Endothelial cell (in vitro differentiated cells): ENCODE results near the gene ETF1. TPM values are rescaled to one million over a fixed set of nuclear protein-coding genes. Genes with fewer than 3 reads are reported as not detected.

Source experiments
- DNase-seq: peaks from one replicate; pipeline ENCODE4 v3.0.0; 2021; ENCODE audit warnings: low spot score
- H3K27ac Mint-ChIP-seq: one replicate; pipeline ENCODE4 v1.8.0; 2021; ENCODE audit warnings: mixed read lengths, inconsistent platforms; ENCODE audit not compliant: unreplicated experiment
- H3K27me3 Mint-ChIP-seq: one replicate; pipeline ENCODE4 v1.8.0; 2021; ENCODE audit warnings: mild to moderate bottlenecking, moderate library complexity, mixed read lengths, inconsistent platforms; ENCODE audit not compliant: unreplicated experiment
- H3K36me3 Mint-ChIP-seq: one replicate; pipeline ENCODE4 v1.8.0; 2021; ENCODE audit warnings: mild to moderate bottlenecking, low read depth, mixed read lengths, inconsistent platforms; ENCODE audit not compliant: unreplicated experiment
- H3K4me1 Mint-ChIP-seq: one replicate; pipeline ENCODE4 v1.8.0; 2021; ENCODE audit warnings: mild to moderate bottlenecking, mixed read lengths, inconsistent platforms; ENCODE audit not compliant: unreplicated experiment
- H3K4me3 Mint-ChIP-seq: one replicate; pipeline ENCODE4 v1.8.0; 2021; ENCODE audit warnings: mild to moderate bottlenecking, mixed read lengths, inconsistent platforms; ENCODE audit not compliant: unreplicated experiment
- H3K9me3 Mint-ChIP-seq: one replicate; pipeline ENCODE4 v1.8.0; 2021; ENCODE audit warnings: mixed read lengths, inconsistent platforms; ENCODE audit not compliant: unreplicated experiment
- CTCF ChIP-seq: fragments of 200-600 bp; sonication (generic); IDR thresholded peaks from one replicate; pipeline ENCODE4 v1.5.0; 2021; ENCODE audit warnings: antibody characterized with exemption; ENCODE audit not compliant: unreplicated experiment
- total RNA-seq: library from RNA; stranded (reverse); fragmentation: NEBNext Ultra II Directional; extraction: Animal tissue kit (Norgen Biotek cat#: 25700); gene quantifications from one replicate; pipeline ENCODE4 v1.2.1, GENCODE V29; 2021; ENCODE audit not compliant: unreplicated experiment

ETF1 gene
- total RNA-seq, 1 donor from 2014 or later = 84.7 TPM

- H3K4me3 Mint-ChIP-seq = no peak overlapping the region
- H3K27ac Mint-ChIP-seq = no peak overlapping the region
- peaks cover 4% of the 10 kb centered on the region for H3K27me3 Mint-ChIP-seq
- H3K9me3 Mint-ChIP-seq = no peaks in the 10 kb centered on the region
- no peak for DNase-seq
- H3K36me3 Mint-ChIP-seq = peaks cover 12% of the 10 kb centered on the region
- TF ChIP-seq CTCF = no peak
- H3K4me1 Mint-ChIP-seq = no peaks in the 10 kb centered on the region
These were observed 8.8 kb downstream of the ETF1 start for GRCh38 chr5:138533973-138534941.

GRCh38 chr5:138529812-138530211, 13.2 kb downstream of the ETF1 start:
- Mint-ChIP-seq H3K4me1 (no peaks in the 10 kb centered on the region), H3K27ac (peak overlapping the region; percentile 25), H3K36me3 (peaks cover 8% of the 10 kb centered on the region), H3K4me3 (no peak overlapping the region), H3K27me3 (peaks cover 3% of the 10 kb centered on the region), H3K9me3 (no peaks in the 10 kb centered on the region)
- TF ChIP-seq CTCF = no peak
- DNase-seq = no peak

GRCh38 chr5:138528744-138529469, 14.1 kb downstream of the ETF1 start:
- no peaks in the 10 kb centered on the region for H3K4me1 Mint-ChIP-seq
- peaks cover 3% of the 10 kb centered on the region for H3K27me3 Mint-ChIP-seq
- peak overlapping the region; percentile 57 for H3K4me3 Mint-ChIP-seq
- no peak for TF ChIP-seq CTCF
- DNase-seq = no peak
- H3K36me3 Mint-ChIP-seq = peaks cover 8% of the 10 kb centered on the region
- no peak overlapping the region for H3K27ac Mint-ChIP-seq
- H3K9me3 Mint-ChIP-seq = no peaks in the 10 kb centered on the region

- H3K27ac Mint-ChIP-seq = no peak overlapping the region
- peaks cover 3% of the 10 kb centered on the region for H3K27me3 Mint-ChIP-seq
- no peak for DNase-seq
- H3K9me3 Mint-ChIP-seq = no peaks in the 10 kb centered on the region
- H3K4me3 Mint-ChIP-seq = no peak overlapping the region
- no peak for TF ChIP-seq CTCF
- no peaks in the 10 kb centered on the region for H3K4me1 Mint-ChIP-seq
- peaks cover 12% of the 10 kb centered on the region for H3K36me3 Mint-ChIP-seq
These were observed 14.8 kb downstream of the ETF1 start for GRCh38 chr5:138528208-138528607.

GRCh38 chr5:138527170-138527569, 15.9 kb downstream of the ETF1 start:
- peaks cover 11% of the 10 kb centered on the region for H3K36me3 Mint-ChIP-seq
- H3K4me1 Mint-ChIP-seq = no peaks in the 10 kb centered on the region

More at GRCh38 chr5:138527170-138527569, 15.9 kb downstream of the ETF1 start:
- Mint-ChIP-seq H3K9me3 (no peaks in the 10 kb centered on the region), H3K4me3 (no peak overlapping the region), H3K27me3 (peaks cover 3% of the 10 kb centered on the region), H3K27ac (no peak overlapping the region)
- no peak for DNase-seq
- TF ChIP-seq CTCF = no peak
